Activated CD8-positive, alpha-beta memory T cell treated with anti-CD3 and anti-CD28 coated beads, Interleukin-2, amount 50 U/mL, for 1 hour (primary cell): Measurements from ENCODE around the gene CD37.
"Not testable (repeated sequence)": the region's sequence is repeated elsewhere in the genome, so short reads cannot be mapped to it uniquely, and the experiment has no call there.

ENCODE experiments used
- DNase-seq: peaks from one replicate; pipeline ENCODE4 v3.0.0-alpha.2; 2020; ENCODE audit errors: extremely low read depth

Gene CD37

GRCh38 chr19:49335071-49335783 lies at the start of gene CD37:
CD37 (plus strand) TSS chr19:49335406; CDS start chr19:49335541, 135 bp downstream.
- no peak for DNase-seq

GRCh38 chr19:49287141-49287770 lies 48.0 kb upstream of the CD37 start:
- DNase-seq, result no peak

- DNase-seq, result not testable (repeated sequence)
Observed at GRCh38 chr19:49288205-49288604, 47.0 kb upstream of the CD37 start.

- not testable (repeated sequence) for DNase-seq
Observed at GRCh38 chr19:49289286-49289685, 45.9 kb upstream of the CD37 start.

GRCh38 chr19:49290517-49290916 lies 44.7 kb upstream of the CD37 start:
- no peak for DNase-seq

GRCh38 chr19:49294401-49294800 lies 40.8 kb upstream of the CD37 start:
- DNase-seq, result no peak

- no peak for DNase-seq
Observed at GRCh38 chr19:49295208-49295880, 39.9 kb upstream of the CD37 start.

- no peak for DNase-seq
Observed at GRCh38 chr19:49297403-49297802, 37.8 kb upstream of the CD37 start.

GRCh38 chr19:49298653-49299052 lies 36.6 kb upstream of the CD37 start:
- not testable (repeated sequence) for DNase-seq

GRCh38 chr19:49301165-49301865 lies 33.9 kb upstream of the CD37 start:
- DNase-seq, result peak; percentile 34

- no peak for DNase-seq
Observed at GRCh38 chr19:49301866-49302252, 33.3 kb upstream of the CD37 start.

GRCh38 chr19:49306734-49307133 lies 28.5 kb upstream of the CD37 start:
- DNase-seq, result not testable (repeated sequence)

- no peak for DNase-seq
Observed at GRCh38 chr19:49309087-49309486, 26.1 kb upstream of the CD37 start.

GRCh38 chr19:49315111-49315510 lies 20.1 kb upstream of the CD37 start:
- DNase-seq, result no peak

- no peak for DNase-seq
Observed at GRCh38 chr19:49316284-49316683, 18.9 kb upstream of the CD37 start.

- no peak for DNase-seq
Observed at GRCh38 chr19:49318296-49318695, 16.9 kb upstream of the CD37 start.

- DNase-seq, result no peak
Observed at GRCh38 chr19:49324801-49325576, 10.2 kb upstream of the CD37 start, which contains the start of gene SLC6A16. SLC6A16 (minus strand) TSS chr19:49325191; CDS start chr19:49311347, 13,844 bp downstream.

GRCh38 chr19:49325756-49326155 lies 9.4 kb upstream of the CD37 start:
- DNase-seq, result not testable (repeated sequence)

GRCh38 chr19:49326165-49326704 lies 9.0 kb upstream of the CD37 start:
- no peak for DNase-seq

- DNase-seq, result no peak
Observed at GRCh38 chr19:49327878-49328544, 7.2 kb upstream of the CD37 start.

GRCh38 chr19:49328741-49329140 lies 6.5 kb upstream of the CD37 start:
- DNase-seq, result no peak
